SK-N-SH (cell line): ENCODE results near the gene MFAP1. TPM values are rescaled to one million over a fixed set of nuclear protein-coding genes. Genes with fewer than 3 reads are reported as not detected.

Experiments
- CTCF ChIA-PET: fragments of 300-600, 350-600 bp; formaldehyde crosslinking; extraction: SDS; loops from one replicate; lab custom pipeline; 2021; lab: Yijun Ruan, JAX
- POLR2A ChIA-PET: fragments of 350-600 bp; sonication (Branson Sonifier 250); formaldehyde crosslinking; extraction: SDS; loops from one replicate; lab custom pipeline; 2020; ENCODE audit warnings: antibody characterized with exemption, inconsistent platforms; lab: Yijun Ruan, JAX
- DNase-seq: peaks from one replicate; pipeline ENCODE4 v3.0.0; 2012
- H2AFZ ChIP-seq: fragments of 200-600 bp; sonication (generic); 2 replicates; pipeline ENCODE4 v1.8.1; 2016; ENCODE audit warnings: antibody characterized with exemption, mild to moderate bottlenecking, low read depth
- H3F3A ChIP-seq: fragments of 200-600 bp; sonication (generic); replicated peaks from 2 replicates; pipeline ENCODE3; 2016; ENCODE audit warnings: antibody characterized with exemption, mild to moderate bottlenecking; ENCODE audit not compliant: insufficient read depth
- H3K27ac ChIP-seq, 2 experiments: fragments of 200-500 bp in 1 of 2; fragments of 200-600 bp in 1 of 2; sonication (Bioruptor generic) in 1 of 2; sonication (generic), shearing (Covaris generic) in 1 of 2; 2 replicates each; pipeline versions ENCODE4 v1.5.1 to v1.6.1; 2014 to 2016; ENCODE audit warnings: low read depth in 2 of 2, inconsistent platforms in 1 of 2, low read length in 1 of 2, mild to moderate bottlenecking in 1 of 2, mixed read lengths in 1 of 2
- H3K27me3 ChIP-seq: fragments of 200-600 bp; sonication (generic), shearing (Covaris generic); 2 replicates; pipeline ENCODE4 v1.6.1; 2016; ENCODE audit warnings: mixed run types; ENCODE audit not compliant: insufficient read depth
- H3K36me3 ChIP-seq, 2 experiments: fragments of 200-500 bp in 1 of 2; fragments of 200-600 bp in 1 of 2; sonication (Bioruptor generic) in 1 of 2; sonication (generic) in 1 of 2; replicated peaks in 1 of 2; 2 replicates each; pipeline versions ENCODE3 to v1.5.1; 2014 to 2016; ENCODE audit warnings: low read length in 1 of 2, mild to moderate bottlenecking in 1 of 2; ENCODE audit not compliant: insufficient read depth in 2 of 2, control insufficient read depth in 1 of 2
- H3K4me1 ChIP-seq, 2 experiments: fragments of 200-500 bp in 1 of 2; fragments of 200-600 bp in 1 of 2; sonication (Bioruptor generic) in 1 of 2; sonication (generic), shearing (Covaris generic) in 1 of 2; 2 replicates each; pipeline versions ENCODE4 v1.5.1 to v1.6.1; 2014 to 2016; ENCODE audit warnings: low read depth in 1 of 2, low read length in 1 of 2, mixed run types in 1 of 2; ENCODE audit not compliant: insufficient read depth in 2 of 2, control insufficient read depth in 1 of 2
- H3K4me2 ChIP-seq: fragments of 200-600 bp; sonication (generic), shearing (Covaris generic); 2 replicates; pipeline ENCODE4 v1.6.1; 2017; ENCODE audit warnings: mixed run types
- H3K4me3 ChIP-seq, 2 experiments: fragments of 200-500 bp in 1 of 2; fragments of 200-600 bp in 1 of 2; sonication (Bioruptor generic) in 1 of 2; sonication (generic), shearing (Covaris generic) in 1 of 2; 2 replicates each; pipeline versions ENCODE4 v1.5.1 to v1.8.1; 2014 to 2016; ENCODE audit warnings: low read depth in 2 of 2, inconsistent platforms in 1 of 2, low read length in 1 of 2, mild to moderate bottlenecking in 1 of 2, mixed read lengths in 1 of 2, moderate library complexity in 1 of 2
- H3K79me2 ChIP-seq: fragments of 200-600 bp; sonication (generic); 2 replicates; pipeline ENCODE4 v1.8.1; 2017; ENCODE audit warnings: mild to moderate bottlenecking; ENCODE audit not compliant: insufficient read depth
- H3K9ac ChIP-seq: fragments of 200-600 bp; sonication (generic); 2 replicates; pipeline ENCODE4 v1.6.1; 2017; ENCODE audit warnings: mixed run types
- H3K9me2 ChIP-seq: fragments of 200-600 bp; sonication (generic); 2 replicates; pipeline ENCODE4 v1.6.1; 2017; ENCODE audit warnings: mixed run types
- H3K9me3 ChIP-seq: fragments of 200-600 bp; sonication (generic); 2 replicates; pipeline ENCODE4 v1.6.1; 2017; ENCODE audit warnings: mixed run types, mild to moderate bottlenecking, moderate library complexity
- H4K20me1 ChIP-seq: fragments of 200-600 bp; sonication (generic); 2 replicates; pipeline ENCODE4 v1.6.1; 2017; ENCODE audit warnings: mild to moderate bottlenecking, mixed run types; ENCODE audit not compliant: insufficient read depth
- FOSL2 ChIP-seq: IDR thresholded peaks from 2 replicates; pipeline ENCODE4 v1.4.0; 2012; ENCODE audit warnings: low read depth, mild to moderate bottlenecking, moderate library complexity, borderline replicate concordance
- FOXJ3 ChIP-seq: sonication (generic); formaldehyde crosslinking; IDR thresholded peaks from 2 replicates; pipeline ENCODE4 v1.5.1; 2020; ENCODE audit warnings: mild to moderate bottlenecking, missing genetic modification reagents
- JUND ChIP-seq: IDR thresholded peaks from 2 replicates; pipeline ENCODE4 v1.4.0; 2012
- WGBS: methylation state at CpG from one replicate; pipeline ENCODE4 v1.1.6; 2017; ENCODE audit warnings: low lambda C conversion rate; 5-methylcytosine and 5-hydroxymethylcytosine counted together
- polyA plus RNA-seq, 3 experiments: library from polyadenylated mRNA; depleted of rRNA; stranded (reverse); fragments of >200 nt; gene quantifications; 2 replicates each; pipeline ENCODE4 v1.2.3, GENCODE V29; 2012
- small RNA-seq, 7 experiments: library from RNA; depleted of rRNA; stranded (forward); fragments of <200 nt; gene quantifications; one replicate each; pipeline ENCODE3, GENCODE V24; 2012
- TF ChIP-seq, protein P1 (sequence below): IDR thresholded peaks from 2 replicates; pipeline ENCODE4; 2012

Gene MFAP1
- polyA plus RNA-seq, 1 of the 3 experiments (the other 2 are of a cell fraction): 16.5 TPM

DNA sequence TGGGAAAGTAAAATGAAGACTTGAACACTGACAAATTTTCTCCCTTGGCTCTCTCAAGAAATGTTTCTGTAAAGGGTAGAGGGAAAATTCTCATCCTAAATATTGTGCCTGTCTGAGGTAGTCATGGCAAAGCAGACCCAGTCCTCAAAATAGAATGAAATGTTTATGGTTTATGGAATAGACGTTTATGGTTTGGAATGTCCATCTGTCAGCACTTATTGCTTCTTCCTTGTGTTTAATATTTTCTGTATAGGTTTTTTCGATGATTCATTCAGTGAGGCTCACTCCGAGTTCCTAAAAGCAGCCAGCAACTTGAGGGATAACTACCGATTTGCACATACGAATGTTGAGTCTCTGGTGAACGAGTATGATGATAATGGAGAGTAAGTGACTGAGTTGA, 61.7 kb downstream of the MFAP1 start:
- Histone ChIP-seq H4K20me1 (no peaks in the 10 kb centered on the region; the same call in 1 of the 2 replicates), H3K4me3 (no peak overlapping the region), H3K9ac (no peak overlapping the region), H3K27ac (peak overlapping the region; percentile 11 to 72; a peak in 3 of 4 replicates), H3K4me1 (no peaks in the 10 kb centered on the region), H3K79me2 (peaks cover 19% of the 10 kb centered on the region), H3K4me2 (no peak overlapping the region), H3K36me3 (peaks cover 49 to 80% of the 10 kb centered on the region in 2 experiments), H3K9me3 (no peaks in the 10 kb centered on the region), H3K9me2 (no peaks in the 10 kb centered on the region), H3F3A (peaks cover 17% of the 10 kb centered on the region), H3K27me3 (no peaks in the 10 kb centered on the region), H2AFZ (no peak overlapping the region)
- TF ChIP-seq, protein P1, sequence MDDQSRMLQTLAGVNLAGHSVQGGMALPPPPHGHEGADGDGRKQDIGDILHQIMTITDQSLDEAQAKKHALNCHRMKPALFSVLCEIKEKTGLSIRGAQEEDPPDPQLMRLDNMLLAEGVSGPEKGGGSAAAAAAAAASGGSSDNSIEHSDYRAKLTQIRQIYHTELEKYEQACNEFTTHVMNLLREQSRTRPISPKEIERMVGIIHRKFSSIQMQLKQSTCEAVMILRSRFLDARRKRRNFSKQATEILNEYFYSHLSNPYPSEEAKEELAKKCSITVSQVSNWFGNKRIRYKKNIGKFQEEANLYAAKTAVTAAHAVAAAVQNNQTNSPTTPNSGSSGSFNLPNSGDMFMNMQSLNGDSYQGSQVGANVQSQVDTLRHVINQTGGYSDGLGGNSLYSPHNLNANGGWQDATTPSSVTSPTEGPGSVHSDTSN: peak; percentile 20; the same call in 1 of the 2 replicates
- TF ChIP-seq JUND (0 out of 2 replicates have a peak, but pooled peaks have one; percentile 3), FOXJ3 (CRISPR knock-in tag) (no peak), FOSL2 (peak; percentile 14; the same call in 1 of the 2 replicates)
- POLR2A ChIA-PET: no interaction called here
- CTCF ChIA-PET: no interaction called here
- 59% methylated on average over 6 of the region's 6 CpGs for WGBS
- no peak for DNase-seq

Small RNA genes lying within 50 kb of the gene (small RNA-seq; reads per million reads assigned to genes)
- gene MIR1282: 0 reads per million in 7 experiments
- gene RF00019: 0 reads per million in 7 experiments

Other genes with a start within 250 kb of the MFAP1 start
- 14.2 and 28.5 TPM in 2 replicates for gene PPIP5K1, start 234.5 kb downstream of the MFAP1 start, polyA plus RNA-seq (2012; rRNA removed)
- 1.8 and 3.1 TPM in 2 replicates for gene CKMT1B, start 230.7 kb downstream of the MFAP1 start, polyA plus RNA-seq (2012; rRNA removed)
- gene STRC, start 205.9 kb downstream of the MFAP1 start, polyA plus RNA-seq (2012; rRNA removed): 0.03 and 0.05 TPM in 2 replicates
- 0.62 and 0.96 TPM in 2 replicates for gene CATSPER2, start 175.8 kb downstream of the MFAP1 start, polyA plus RNA-seq (2012; rRNA removed)
- gene CKMT1A, start 130.8 kb downstream of the MFAP1 start, polyA plus RNA-seq (2012; rRNA removed): 1.2 and 1.7 TPM in 2 replicates
- gene PDIA3, start 78.3 kb downstream of the MFAP1 start, polyA plus RNA-seq (2012; rRNA removed): 131 and 177 TPM in 2 replicates
- 0.67 and 0.89 TPM in 2 replicates for gene ELL3, start 47.7 kb downstream of the MFAP1 start, polyA plus RNA-seq (2012; rRNA removed)
- 935 and 1,369 TPM in 2 replicates for gene SERF2, start 32.4 kb downstream of the MFAP1 start, polyA plus RNA-seq (2012; rRNA removed)
- gene SERINC4, start 24.5 kb downstream of the MFAP1 start, polyA plus RNA-seq (2012; rRNA removed): 0.05 TPM in 1 of 2 replicates, not detected in the other
- 8.9 and 11.5 TPM in 2 replicates for gene HYPK, start 24.1 kb downstream of the MFAP1 start, polyA plus RNA-seq (2012; rRNA removed)
- gene WDR76, start 2.3 kb upstream of the MFAP1 start, polyA plus RNA-seq (2012; rRNA removed): 1.8 TPM in 2 replicates